RWPE2 (cell line): ENCODE results near the gene CHRM1.

ENCODE experiments used
- ATAC-seq: fragments of 200-7000 bp; cut with Tn5 transposase; 3 replicates; pipeline ENCODE4 v1.9.1; 2021; ENCODE audit warnings: low read depth
- DNase-seq: peaks from one replicate; pipeline ENCODE4 v3.0.0-alpha.2; 2020; ENCODE audit warnings: low spot score
- H3K27ac ChIP-seq: fragments of 450-650 bp; 2 replicates; pipeline ENCODE4 v1.5.1; 2017; ENCODE audit warnings: mild to moderate bottlenecking; ENCODE audit not compliant: poor library complexity, severe bottlenecking
- H3K27me3 ChIP-seq: fragments of 250-450 bp; sonication (Bioruptor Pico); 2 replicates; pipeline ENCODE4 v1.5.1; 2021; ENCODE audit warnings: mild to moderate bottlenecking, moderate library complexity; ENCODE audit not compliant: insufficient read depth, poor library complexity, severe bottlenecking
- H3K36me3 ChIP-seq: fragments of 250-450 bp; sonication (Bioruptor Pico); 2 replicates; pipeline ENCODE4 v1.5.1; 2020; ENCODE audit warnings: low read depth, mild to moderate bottlenecking, moderate library complexity
- H3K4me1 ChIP-seq: fragments of 250-450 bp; sonication (Bioruptor Pico); 2 replicates; pipeline ENCODE4 v1.5.1; 2021; ENCODE audit warnings: mild to moderate bottlenecking, moderate library complexity; ENCODE audit not compliant: insufficient read depth, poor library complexity, severe bottlenecking
- H3K4me3 ChIP-seq: fragments of 250-450 bp; sonication (Bioruptor Pico); 2 replicates; pipeline ENCODE4 v1.5.1; 2021; ENCODE audit warnings: mild to moderate bottlenecking, moderate library complexity; ENCODE audit not compliant: severe bottlenecking
- H3K9me3 ChIP-seq: fragments of 250-450 bp; sonication (Bioruptor Pico); 2 replicates; pipeline ENCODE4 v1.5.1; 2021; ENCODE audit warnings: mild to moderate bottlenecking, moderate library complexity; ENCODE audit not compliant: severe bottlenecking
- TF ChIP-seq, protein P1 (sequence below): fragments of 450-650 bp; IDR thresholded peaks from one replicate; pipeline ENCODE4 v1.5.1; 2017; ENCODE audit warnings: mild to moderate bottlenecking, moderate library complexity; ENCODE audit not compliant: poor library complexity, severe bottlenecking

The CHRM1 gene

GRCh38 chr11:62919476-62919875, 1.7 kb downstream of the CHRM1 start:
- no peak for DNase-seq
- TF ChIP-seq, protein P1, sequence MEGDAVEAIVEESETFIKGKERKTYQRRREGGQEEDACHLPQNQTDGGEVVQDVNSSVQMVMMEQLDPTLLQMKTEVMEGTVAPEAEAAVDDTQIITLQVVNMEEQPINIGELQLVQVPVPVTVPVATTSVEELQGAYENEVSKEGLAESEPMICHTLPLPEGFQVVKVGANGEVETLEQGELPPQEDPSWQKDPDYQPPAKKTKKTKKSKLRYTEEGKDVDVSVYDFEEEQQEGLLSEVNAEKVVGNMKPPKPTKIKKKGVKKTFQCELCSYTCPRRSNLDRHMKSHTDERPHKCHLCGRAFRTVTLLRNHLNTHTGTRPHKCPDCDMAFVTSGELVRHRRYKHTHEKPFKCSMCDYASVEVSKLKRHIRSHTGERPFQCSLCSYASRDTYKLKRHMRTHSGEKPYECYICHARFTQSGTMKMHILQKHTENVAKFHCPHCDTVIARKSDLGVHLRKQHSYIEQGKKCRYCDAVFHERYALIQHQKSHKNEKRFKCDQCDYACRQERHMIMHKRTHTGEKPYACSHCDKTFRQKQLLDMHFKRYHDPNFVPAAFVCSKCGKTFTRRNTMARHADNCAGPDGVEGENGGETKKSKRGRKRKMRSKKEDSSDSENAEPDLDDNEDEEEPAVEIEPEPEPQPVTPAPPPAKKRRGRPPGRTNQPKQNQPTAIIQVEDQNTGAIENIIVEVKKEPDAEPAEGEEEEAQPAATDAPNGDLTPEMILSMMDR = no peak
- ATAC-seq = no peak
- Histone ChIP-seq H3K27me3 (peaks cover 42% of the 10 kb centered on the region), H3K4me1 (no peaks in the 10 kb centered on the region), H3K36me3 (no peaks in the 10 kb centered on the region), H3K4me3 (no peak overlapping the region), H3K27ac (no peak overlapping the region), H3K9me3 (no peaks in the 10 kb centered on the region)

- Histone ChIP-seq H3K27ac (no peak overlapping the region), H3K9me3 (no peaks in the 10 kb centered on the region), H3K27me3 (peaks cover 33% of the 10 kb centered on the region), H3K36me3 (no peaks in the 10 kb centered on the region), H3K4me3 (no peak overlapping the region), H3K4me1 (no peaks in the 10 kb centered on the region)
- ATAC-seq (no peak), DNase-seq (no peak)
- TF ChIP-seq, protein P1 = no peak
Observed at GRCh38 chr11:62918531-62918930, 2.6 kb downstream of the CHRM1 start.

GRCh38 chr11:62917906-62918502, 3.2 kb downstream of the CHRM1 start:
- H3K27me3 ChIP-seq = peaks cover 28% of the 10 kb centered on the region
- no peaks in the 10 kb centered on the region for H3K4me1 ChIP-seq
- H3K27ac ChIP-seq = no peak overlapping the region
- no peaks in the 10 kb centered on the region for H3K36me3 ChIP-seq
- H3K4me3 ChIP-seq = no peak overlapping the region
- TF ChIP-seq, protein P1 = no peak
- no peak for DNase-seq
- no peaks in the 10 kb centered on the region for H3K9me3 ChIP-seq
- ATAC-seq = no peak

DNA sequence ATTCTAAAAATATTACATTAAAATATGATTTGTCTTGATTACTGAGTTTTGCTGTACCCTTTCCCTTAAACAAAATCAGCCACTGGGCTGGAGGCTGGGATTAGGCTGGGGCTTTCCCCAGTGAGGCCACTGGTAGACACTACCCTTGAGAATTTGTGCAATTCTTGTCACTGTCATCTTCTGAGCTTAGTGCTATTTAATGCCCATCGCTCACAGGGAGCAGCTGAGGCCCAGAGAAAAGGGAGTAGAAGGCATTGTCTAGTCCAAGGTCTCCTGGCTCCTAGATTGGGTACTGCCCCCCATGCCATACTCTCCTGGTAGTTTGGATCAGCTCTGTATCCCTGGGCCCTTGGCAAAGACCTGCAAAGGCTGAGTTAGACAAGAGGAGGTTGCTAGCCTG, 6.7 kb downstream of the CHRM1 start:
- ATAC-seq (no peak), DNase-seq (no peak)
- H3K4me3 ChIP-seq = no peak overlapping the region
- H3K9me3 ChIP-seq = no peaks in the 10 kb centered on the region
- no peaks in the 10 kb centered on the region for H3K36me3 ChIP-seq
- no peaks in the 10 kb centered on the region for H3K4me1 ChIP-seq
- H3K27ac ChIP-seq = no peak overlapping the region
- H3K27me3 ChIP-seq = no peaks in the 10 kb centered on the region
- TF ChIP-seq, protein P1 = no peak

DNA sequence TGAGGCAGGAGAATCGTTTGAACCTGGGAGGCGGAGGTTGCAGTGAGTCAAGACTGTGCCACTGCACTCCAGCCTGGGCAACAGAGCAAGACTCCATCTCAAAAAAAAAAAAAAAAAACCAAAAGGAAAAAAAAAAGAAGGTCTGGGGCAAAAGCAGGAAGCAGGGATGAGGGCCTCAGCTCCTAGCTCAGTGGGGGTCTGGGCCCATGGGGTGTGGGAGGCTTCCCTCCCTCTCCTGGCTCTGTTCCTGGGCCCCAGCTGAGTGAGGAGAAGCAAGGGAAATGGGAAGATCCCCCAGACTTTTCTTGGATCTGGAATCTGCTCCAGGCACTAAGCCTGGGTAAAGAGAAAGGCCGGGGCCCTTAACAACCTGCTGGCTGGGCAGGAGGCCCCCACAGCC, 8.9 kb downstream of the CHRM1 start:
- TF ChIP-seq, protein P1 = no peak
- ATAC-seq = no peak
- no peak overlapping the region for H3K4me3 ChIP-seq
- no peaks in the 10 kb centered on the region for H3K36me3 ChIP-seq
- no peaks in the 10 kb centered on the region for H3K27me3 ChIP-seq
- DNase-seq = no peak
- H3K4me1 ChIP-seq = no peaks in the 10 kb centered on the region
- no peaks in the 10 kb centered on the region for H3K9me3 ChIP-seq
- no peak overlapping the region for H3K27ac ChIP-seq
